ENCODE measurements around the gene HPD. TPM values are rescaled to one million over a fixed set of nuclear protein-coding genes. Genes with fewer than 3 reads are reported as not detected.

HPD gene
- total RNA-seq, 4 donors from 2014 or later = 1.9 TPM; not detected in 3

- H3K27ac ChIP-seq = peak overlapping the region; percentile 60 to 67
- no peaks in the 10 kb centered on the region for H3K27me3 ChIP-seq
- intact Hi-C loops (cut with DNase I; ENCODE audit: low total_unique reads) = no loop called here
- no peaks in the 10 kb centered on the region for H3K9me3 ChIP-seq
- peak overlapping the region; percentile 45 to 54 for H3K4me3 ChIP-seq
- H3K4me1 ChIP-seq = no peaks in the 10 kb centered on the region
- no peaks in the 10 kb centered on the region for H3K36me3 ChIP-seq
- DNase-seq = peak; percentile 99
- TF ChIP-seq POLR2A (IDR thresholded peaks at IDR 0.05) (peak; percentile 55 to 74), CTCF (IDR thresholded peaks at IDR 0.05) (peak; percentile 41 to 76 (median 56))
These were observed 19.3 kb downstream of the HPD start for GRCh38 chr12:121839106-121839992.

GRCh38 chr12:121838126-121838525 is 20.5 kb downstream of the HPD start:
- no peaks in the 10 kb centered on the region for H3K4me1 ChIP-seq
- H3K36me3 ChIP-seq = no peaks in the 10 kb centered on the region
- no peaks in the 10 kb centered on the region for H3K9me3 ChIP-seq
- DNase-seq = no peak
- TF ChIP-seq CTCF (IDR thresholded peaks at IDR 0.05) (no peak), POLR2A (IDR thresholded peaks at IDR 0.05) (no peak)
- H3K27me3 ChIP-seq = no peaks in the 10 kb centered on the region
- no peak overlapping the region for H3K27ac ChIP-seq
- intact Hi-C loops (cut with DNase I; ENCODE audit: low total_unique reads) = no loop called here
- H3K4me3 ChIP-seq = no peak overlapping the region

GRCh38 chr12:121837680-121838079 is 21.0 kb downstream of the HPD start:
- intact Hi-C loops (cut with DNase I; ENCODE audit: low total_unique reads) = no loop called here

GRCh38 chr12:121831571-121832245 is 27.0 kb downstream of the HPD start:
- Histone ChIP-seq H3K27me3 (no peaks in the 10 kb centered on the region), H3K27ac (no peak overlapping the region), H3K4me3 (no peak overlapping the region), H3K36me3 (no peaks in the 10 kb centered on the region), H3K9me3 (no peaks in the 10 kb centered on the region), H3K4me1 (no peaks in the 10 kb centered on the region)
- no peak for TF ChIP-seq CTCF (IDR thresholded peaks at IDR 0.05)
- no peak for TF ChIP-seq POLR2A (IDR thresholded peaks at IDR 0.05)
- DNase-seq = no peak
- intact Hi-C loops (cut with DNase I; ENCODE audit: low total_unique reads) = no loop called here

More at GRCh38 chr12:121837680-121838079, 21.0 kb downstream of the HPD start:
- H3K36me3 ChIP-seq = no peaks in the 10 kb centered on the region
- no peak overlapping the region for H3K27ac ChIP-seq
- no peaks in the 10 kb centered on the region for H3K27me3 ChIP-seq
- TF ChIP-seq POLR2A (IDR thresholded peaks at IDR 0.05) (no peak), CTCF (IDR thresholded peaks at IDR 0.05) (no peak)
- H3K9me3 ChIP-seq = no peaks in the 10 kb centered on the region
- DNase-seq = no peak
- no peak overlapping the region for H3K4me3 ChIP-seq
- no peaks in the 10 kb centered on the region for H3K4me1 ChIP-seq

Measured in uterus (tissue), 4 donors.